ENCODE data around the gene FCF1. TPM values are rescaled to one million over a fixed set of nuclear protein-coding genes. Genes with fewer than 3 reads are reported as not detected.

FCF1 gene
- total and polyA plus RNA-seq, 2 experiments from 2014 or later = 30.3 to 58.7 TPM

DNA sequence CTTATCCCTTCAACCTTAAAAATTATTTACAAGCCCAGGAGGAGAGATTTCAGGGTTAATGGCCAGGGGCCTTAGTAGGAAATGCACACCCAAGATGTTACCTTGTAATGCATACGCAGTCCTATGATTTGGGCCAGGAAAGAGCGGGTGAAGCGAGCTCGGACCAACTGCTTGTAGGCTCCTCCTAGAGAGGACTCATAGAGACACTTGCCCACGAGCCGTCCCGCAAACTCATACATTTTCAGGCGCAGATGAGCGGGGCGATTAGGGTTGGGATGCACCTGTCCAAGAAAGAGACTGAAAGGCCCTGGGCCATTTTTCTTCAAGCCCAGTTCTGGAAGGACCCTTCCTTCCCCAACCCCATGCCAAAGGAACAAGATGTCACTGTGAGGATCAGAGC is 43.1 kb upstream of the FCF1 start (continued):
- TF ChIP-seq ZNF462 (CRISPR knock-in tag; IDR thresholded peaks at IDR 0.05) (no peak), EZH2 (IDR thresholded peaks at IDR 0.05; ENCODE audit: low read depth, unreplicated experiment) (no peak), ZNF331 (CRISPR knock-in tag; IDR thresholded peaks at IDR 0.05; ENCODE audit: low read depth) (no peak), STAT1 (IDR thresholded peaks at IDR 0.05; ENCODE audit: unreplicated experiment) (no peak), ZNF114 (CRISPR knock-in tag; IDR thresholded peaks at IDR 0.05) (no peak), ETS1 (IDR thresholded peaks at IDR 0.05) (no peak)
- TF ChIP-seq, protein P1, sequence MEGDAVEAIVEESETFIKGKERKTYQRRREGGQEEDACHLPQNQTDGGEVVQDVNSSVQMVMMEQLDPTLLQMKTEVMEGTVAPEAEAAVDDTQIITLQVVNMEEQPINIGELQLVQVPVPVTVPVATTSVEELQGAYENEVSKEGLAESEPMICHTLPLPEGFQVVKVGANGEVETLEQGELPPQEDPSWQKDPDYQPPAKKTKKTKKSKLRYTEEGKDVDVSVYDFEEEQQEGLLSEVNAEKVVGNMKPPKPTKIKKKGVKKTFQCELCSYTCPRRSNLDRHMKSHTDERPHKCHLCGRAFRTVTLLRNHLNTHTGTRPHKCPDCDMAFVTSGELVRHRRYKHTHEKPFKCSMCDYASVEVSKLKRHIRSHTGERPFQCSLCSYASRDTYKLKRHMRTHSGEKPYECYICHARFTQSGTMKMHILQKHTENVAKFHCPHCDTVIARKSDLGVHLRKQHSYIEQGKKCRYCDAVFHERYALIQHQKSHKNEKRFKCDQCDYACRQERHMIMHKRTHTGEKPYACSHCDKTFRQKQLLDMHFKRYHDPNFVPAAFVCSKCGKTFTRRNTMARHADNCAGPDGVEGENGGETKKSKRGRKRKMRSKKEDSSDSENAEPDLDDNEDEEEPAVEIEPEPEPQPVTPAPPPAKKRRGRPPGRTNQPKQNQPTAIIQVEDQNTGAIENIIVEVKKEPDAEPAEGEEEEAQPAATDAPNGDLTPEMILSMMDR (conservative IDR thresholded peaks at IDR 0.05; ENCODE audit: low read depth in 2 of 2) = no peak
